ENCODE data around the gene SMOC1. TPM values are rescaled to one million over a fixed set of nuclear protein-coding genes. Genes with fewer than 3 reads are reported as not detected.

The SMOC1 gene
- total RNA-seq, 1 donor from 2014 or later = 89.3 TPM

DNA sequence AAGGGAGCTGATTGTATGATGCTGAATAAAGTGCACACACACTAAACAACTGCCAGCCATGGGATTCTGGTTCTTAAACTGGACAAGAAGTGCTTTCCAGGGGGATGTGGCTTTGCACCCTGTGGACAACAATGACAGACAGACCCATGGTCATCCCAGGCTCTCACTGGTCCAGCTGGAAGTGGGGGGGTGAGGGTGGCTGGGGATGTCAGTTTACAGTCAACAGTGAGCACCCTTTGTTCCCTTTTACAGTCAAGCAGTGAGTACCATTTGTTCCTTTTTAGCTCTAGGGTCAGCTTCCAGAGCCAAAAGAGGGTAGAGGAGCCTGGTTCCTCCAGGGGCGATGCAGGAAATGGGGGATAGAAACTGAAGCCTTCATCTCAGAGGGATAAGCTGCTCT is 100.7 kb downstream of the SMOC1 start:
- Mint-ChIP-seq H3K36me3 (peaks cover 25% of the 10 kb centered on the region), H3K27ac (no peak overlapping the region), H3K9me3 (no peaks in the 10 kb centered on the region), H3K4me3 (no peak overlapping the region), H3K4me1 (peaks cover 21% of the 10 kb centered on the region), H3K27me3 (ENCODE audit: insufficient read depth, low read depth) (peaks cover 5% of the 10 kb centered on the region)
- no peak overlapping the region for H3K9ac ChIP-seq
- peaks cover 30% of the 10 kb centered on the region for H3F3A ChIP-seq (ENCODE audit: low read depth)
- peak overlapping the region; percentile 80 for H3K27ac ChIP-seq
- H3K36me3 ChIP-seq = peaks cover 3% of the 10 kb centered on the region
- peak overlapping the region; percentile 17 for H3K4me2 ChIP-seq
- H4K20me1 ChIP-seq (ENCODE audit: low read depth) = peaks cover 4% of the 10 kb centered on the region
- H3K4me1 ChIP-seq = peaks cover 34% of the 10 kb centered on the region
- TF ChIP-seq, protein P1, sequence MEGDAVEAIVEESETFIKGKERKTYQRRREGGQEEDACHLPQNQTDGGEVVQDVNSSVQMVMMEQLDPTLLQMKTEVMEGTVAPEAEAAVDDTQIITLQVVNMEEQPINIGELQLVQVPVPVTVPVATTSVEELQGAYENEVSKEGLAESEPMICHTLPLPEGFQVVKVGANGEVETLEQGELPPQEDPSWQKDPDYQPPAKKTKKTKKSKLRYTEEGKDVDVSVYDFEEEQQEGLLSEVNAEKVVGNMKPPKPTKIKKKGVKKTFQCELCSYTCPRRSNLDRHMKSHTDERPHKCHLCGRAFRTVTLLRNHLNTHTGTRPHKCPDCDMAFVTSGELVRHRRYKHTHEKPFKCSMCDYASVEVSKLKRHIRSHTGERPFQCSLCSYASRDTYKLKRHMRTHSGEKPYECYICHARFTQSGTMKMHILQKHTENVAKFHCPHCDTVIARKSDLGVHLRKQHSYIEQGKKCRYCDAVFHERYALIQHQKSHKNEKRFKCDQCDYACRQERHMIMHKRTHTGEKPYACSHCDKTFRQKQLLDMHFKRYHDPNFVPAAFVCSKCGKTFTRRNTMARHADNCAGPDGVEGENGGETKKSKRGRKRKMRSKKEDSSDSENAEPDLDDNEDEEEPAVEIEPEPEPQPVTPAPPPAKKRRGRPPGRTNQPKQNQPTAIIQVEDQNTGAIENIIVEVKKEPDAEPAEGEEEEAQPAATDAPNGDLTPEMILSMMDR (IDR thresholded peaks at IDR 0.05) = no peak
- TF ChIP-seq EZH2phosphoT487 (IDR thresholded peaks at IDR 0.05) (no peak), EZH2 (IDR thresholded peaks at IDR 0.05) (no peak)
- H3K79me2 ChIP-seq (ENCODE audit: low read depth) = no peaks in the 10 kb centered on the region
- no peak overlapping the region for H2AFZ ChIP-seq (replicated peaks)
- no peaks in the 10 kb centered on the region for H3K27me3 ChIP-seq
- H3K9me3 ChIP-seq (ENCODE audit: low read depth) = no peaks in the 10 kb centered on the region
- no peak for DNase-seq (ENCODE audit: low spot score)
- H3K4me3 ChIP-seq = no peak overlapping the region

DNA sequence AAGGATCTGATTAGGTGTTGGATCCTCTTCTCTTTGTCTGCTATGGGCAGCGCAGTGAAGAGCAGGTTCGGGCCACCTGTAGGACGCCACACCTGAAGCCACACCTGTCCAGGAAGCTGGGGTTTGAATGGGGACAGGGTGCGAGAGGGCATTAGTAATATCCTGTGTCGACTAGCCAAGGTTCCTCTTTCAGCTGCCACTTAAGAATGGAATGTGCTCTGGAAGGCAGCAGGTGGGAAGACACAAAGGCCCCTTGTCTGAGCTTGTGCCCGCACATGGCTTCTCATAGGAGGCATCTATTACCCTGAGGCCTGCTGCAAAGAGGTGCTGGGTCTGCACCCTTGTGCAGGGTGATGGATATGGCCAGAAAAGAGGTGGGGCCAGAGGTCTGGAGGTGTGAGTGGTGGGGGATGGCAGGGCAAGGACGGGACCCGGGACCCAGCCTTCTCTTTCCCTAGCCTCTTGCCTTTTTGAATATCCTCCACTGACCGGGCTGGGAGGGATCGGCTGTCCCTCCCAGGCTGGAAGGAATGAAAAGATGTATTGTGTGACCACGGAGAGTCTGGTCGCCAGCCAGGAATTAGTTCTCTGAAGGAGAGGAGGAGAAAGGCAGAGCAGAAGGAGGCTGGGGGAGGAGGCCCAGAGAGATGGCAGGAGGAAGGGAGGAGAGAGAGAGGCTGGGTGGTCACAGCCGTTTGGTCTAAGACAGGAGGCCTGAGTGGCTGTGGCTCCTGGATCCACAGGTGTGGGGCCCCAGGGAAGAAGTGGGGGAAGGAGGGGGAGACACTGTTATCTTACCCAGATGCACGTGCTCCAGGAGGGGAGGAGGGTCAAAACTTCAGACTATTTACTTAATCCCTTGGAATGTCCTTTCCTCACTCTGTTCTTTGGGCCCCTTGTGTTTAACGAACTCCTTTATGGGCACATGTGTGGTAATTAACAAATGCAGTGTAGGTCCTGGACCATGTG is 101.5 kb downstream of the SMOC1 start:
- H3K9me3 ChIP-seq (ENCODE audit: low read depth) = no peaks in the 10 kb centered on the region
- H3K79me2 ChIP-seq (ENCODE audit: low read depth) = no peaks in the 10 kb centered on the region
- no peak overlapping the region for H3K4me3 ChIP-seq
- H3K27ac ChIP-seq = peak overlapping the region; percentile 80
- no peaks in the 10 kb centered on the region for H4K20me1 ChIP-seq (ENCODE audit: low read depth)
- peaks cover 34% of the 10 kb centered on the region for H3K4me1 ChIP-seq
- Mint-ChIP-seq H3K27ac (peak overlapping the region; percentile 77), H3K4me1 (peaks cover 21% of the 10 kb centered on the region), H3K4me3 (no peak overlapping the region), H3K36me3 (peaks cover 23% of the 10 kb centered on the region), H3K27me3 (ENCODE audit: insufficient read depth, low read depth) (peaks cover 5% of the 10 kb centered on the region), H3K9me3 (no peaks in the 10 kb centered on the region)
- no peak overlapping the region for H2AFZ ChIP-seq (replicated peaks)
- peaks cover 39% of the 10 kb centered on the region for H3F3A ChIP-seq (ENCODE audit: low read depth)
- TF ChIP-seq EZH2 (IDR thresholded peaks at IDR 0.05) (no peak), EZH2phosphoT487 (IDR thresholded peaks at IDR 0.05) (no peak)
- TF ChIP-seq, protein P1 (IDR thresholded peaks at IDR 0.05) = no peak
- H3K4me2 ChIP-seq = peak overlapping the region; percentile 19
- no peak overlapping the region for H3K9ac ChIP-seq
- peaks cover 3% of the 10 kb centered on the region for H3K36me3 ChIP-seq
- no peaks in the 10 kb centered on the region for H3K27me3 ChIP-seq
- peak; percentile 62 for DNase-seq (ENCODE audit: low spot score)

DNA sequence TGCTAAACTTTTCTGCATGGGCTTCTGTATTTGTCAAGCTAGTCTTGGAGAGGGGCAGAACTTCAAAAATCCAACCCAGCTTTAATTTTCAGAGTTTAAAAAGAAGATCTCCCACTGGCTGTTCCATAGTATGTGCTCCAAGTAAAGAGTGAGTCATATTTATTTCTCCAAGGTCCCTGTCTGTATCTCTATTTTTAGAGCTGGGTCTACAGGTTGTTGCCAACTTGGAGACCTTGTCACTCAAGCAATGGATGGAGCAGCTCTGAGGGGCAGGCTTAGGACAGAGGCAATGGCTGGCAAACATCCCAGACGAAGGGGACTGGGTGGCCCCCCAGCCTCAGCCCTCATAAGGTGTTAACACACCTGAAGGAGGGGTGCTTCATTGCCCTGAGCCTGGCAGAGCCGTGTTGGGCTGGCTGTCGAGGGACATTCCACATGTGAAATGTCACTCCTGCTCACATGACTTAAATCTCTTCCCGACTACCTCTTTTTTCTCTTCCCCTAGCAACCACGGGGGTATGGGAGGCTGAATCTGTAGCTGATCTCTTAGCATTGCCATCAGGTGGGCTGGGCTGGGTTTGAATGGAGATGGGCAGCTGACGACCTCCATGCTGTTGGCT is 103.1 kb downstream of the SMOC1 start:
- H3K9me3 Mint-ChIP-seq = peaks cover 5% of the 10 kb centered on the region
- Histone ChIP-seq H3K27ac (no peak overlapping the region), H3K79me2 (ENCODE audit: low read depth) (no peaks in the 10 kb centered on the region), H3K4me1 (peaks cover 49% of the 10 kb centered on the region), H3K9ac (no peak overlapping the region), H3K36me3 (peaks cover 7% of the 10 kb centered on the region), H3K4me2 (no peak overlapping the region), H3F3A (ENCODE audit: low read depth) (peaks cover 55% of the 10 kb centered on the region), H3K9me3 (ENCODE audit: low read depth) (peaks cover 3% of the 10 kb centered on the region), H2AFZ (replicated peaks) (no peak overlapping the region), H3K27me3 (no peaks in the 10 kb centered on the region), H3K4me3 (no peak overlapping the region), H4K20me1 (ENCODE audit: low read depth) (peaks cover 7% of the 10 kb centered on the region)
- peaks cover 29% of the 10 kb centered on the region for H3K4me1 Mint-ChIP-seq
- peaks cover 23% of the 10 kb centered on the region for H3K36me3 Mint-ChIP-seq
- peaks cover 5% of the 10 kb centered on the region for H3K27me3 Mint-ChIP-seq (ENCODE audit: insufficient read depth, low read depth)
- DNase-seq (ENCODE audit: low spot score) = no peak
- no peak for TF ChIP-seq EZH2 (IDR thresholded peaks at IDR 0.05)
- TF ChIP-seq, protein P1 (IDR thresholded peaks at IDR 0.05) = no peak
- no peak overlapping the region for H3K27ac Mint-ChIP-seq
- no peak overlapping the region for H3K4me3 Mint-ChIP-seq
